Measurements from ENCODE around the gene BIRC5.
"Not testable (repeated sequence)": the region's sequence is repeated elsewhere in the genome, so short reads cannot be mapped to it uniquely, and the experiment has no call there.

BIRC5 gene

DNA sequence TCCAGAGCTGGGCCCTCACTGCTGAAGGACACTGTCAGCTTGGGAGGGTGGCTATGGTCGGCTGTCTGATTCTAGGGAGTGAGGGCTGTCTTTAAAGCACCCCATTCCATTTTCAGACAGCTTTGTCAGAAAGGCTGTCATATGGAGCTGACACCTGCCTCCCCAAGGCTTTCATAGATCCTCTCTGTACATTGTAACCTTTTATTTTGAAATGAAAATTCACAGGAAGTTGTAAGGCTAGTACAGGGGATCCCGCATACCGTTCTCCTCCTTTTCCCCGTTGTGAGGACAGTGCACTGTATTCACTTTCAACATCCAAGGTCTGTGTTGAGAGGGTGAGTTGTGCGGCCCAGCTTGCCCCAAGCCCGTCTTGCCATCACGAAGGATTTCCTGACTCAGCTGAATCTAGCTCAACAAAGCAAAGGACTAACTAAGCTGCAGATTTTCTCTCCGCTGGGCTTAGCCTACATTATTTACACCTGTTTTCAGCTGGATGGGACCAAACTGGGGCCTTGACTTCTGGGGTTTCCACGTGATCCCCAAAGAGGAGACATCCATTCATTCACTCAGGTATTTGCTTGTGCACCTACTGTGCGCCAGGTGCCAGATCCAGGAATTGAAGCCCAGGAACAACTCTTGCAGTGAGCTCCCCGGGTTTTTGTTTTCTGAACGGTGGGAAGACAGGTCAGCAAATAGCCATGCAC is 12.2 kb downstream of the BIRC5 start:
- DNase-seq, result no peak

GRCh38 chr17:78226759-78227454 is 12.9 kb downstream of the BIRC5 start:
- peak; percentile 61 for DNase-seq

GRCh38 chr17:78227455-78227916 is 13.4 kb downstream of the BIRC5 start:
- no peak for DNase-seq

DNA sequence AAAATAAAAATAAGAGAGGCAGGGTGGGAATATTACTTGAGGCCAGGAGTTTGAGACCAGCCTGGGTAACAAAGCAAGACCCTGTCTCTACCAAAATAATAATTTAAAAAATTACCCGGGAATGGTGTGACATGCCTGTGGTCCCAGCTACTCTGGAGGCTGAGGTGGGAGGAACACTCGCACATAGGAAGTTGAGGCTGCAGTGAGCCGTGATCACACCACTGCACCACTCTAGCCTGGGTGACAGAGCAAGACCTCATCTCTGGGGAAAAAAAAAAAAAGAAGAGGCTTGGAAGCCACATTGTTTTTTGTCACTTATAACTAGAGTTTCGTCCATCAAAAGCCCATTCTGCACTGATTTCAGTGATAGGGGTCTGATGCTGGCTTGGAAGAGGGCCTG is 14.1 kb downstream of the BIRC5 start:
- no peak for DNase-seq

DNA sequence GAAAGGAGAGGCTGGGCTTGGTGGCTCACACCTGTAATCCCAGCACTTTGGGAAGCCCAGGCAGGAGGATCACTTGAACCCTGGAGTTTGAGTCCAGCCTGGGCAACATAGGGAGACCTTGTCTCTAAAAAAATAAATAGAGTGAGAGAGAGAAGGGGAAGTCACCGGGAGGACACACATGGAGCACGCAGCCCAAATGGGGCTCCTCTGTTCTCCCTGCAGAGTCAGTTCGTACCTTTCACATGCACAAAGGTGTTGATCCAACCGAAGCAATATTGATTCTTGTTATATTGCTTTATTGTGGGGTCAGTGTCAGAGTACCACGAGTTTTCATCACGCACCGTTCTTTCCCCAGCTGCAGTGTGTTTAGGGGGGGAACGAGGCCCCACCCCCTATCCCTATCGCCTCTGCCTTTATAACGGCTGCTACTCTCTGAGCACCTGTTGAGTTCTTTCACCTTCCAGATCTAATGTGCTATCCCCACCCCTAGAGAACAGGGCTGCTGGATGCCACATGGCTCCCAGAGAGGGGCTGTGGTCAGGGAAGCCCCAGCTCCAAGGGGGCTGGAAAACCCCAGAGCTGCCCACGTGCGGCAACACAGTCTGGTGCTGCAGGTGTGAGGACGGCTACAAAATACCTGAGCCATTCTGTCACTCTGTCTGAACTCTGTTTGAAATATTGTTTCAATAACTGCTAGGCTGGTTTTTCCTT is 16.4 kb downstream of the BIRC5 start:
- no peak for DNase-seq

GRCh38 chr17:78230996-78231935 is 17.2 kb downstream of the BIRC5 start, which contains the start of gene TMEM235:
TMEM235 (plus strand) TSS chr17:78231631; CDS start chr17:78232024, 393 bp downstream.
- DNase-seq, result no peak

- no peak for DNase-seq
Measured at GRCh38 chr17:78231991-78232858, 18.2 kb downstream of the BIRC5 start.

- DNase-seq, result no peak
Measured at GRCh38 chr17:78232859-78233173, 18.8 kb downstream of the BIRC5 start.

- no peak for DNase-seq
Measured at GRCh38 chr17:78233678-78234077, 19.6 kb downstream of the BIRC5 start.

- no peak for DNase-seq
Measured at GRCh38 chr17:78234261-78234865, 20.3 kb downstream of the BIRC5 start.

DNA sequence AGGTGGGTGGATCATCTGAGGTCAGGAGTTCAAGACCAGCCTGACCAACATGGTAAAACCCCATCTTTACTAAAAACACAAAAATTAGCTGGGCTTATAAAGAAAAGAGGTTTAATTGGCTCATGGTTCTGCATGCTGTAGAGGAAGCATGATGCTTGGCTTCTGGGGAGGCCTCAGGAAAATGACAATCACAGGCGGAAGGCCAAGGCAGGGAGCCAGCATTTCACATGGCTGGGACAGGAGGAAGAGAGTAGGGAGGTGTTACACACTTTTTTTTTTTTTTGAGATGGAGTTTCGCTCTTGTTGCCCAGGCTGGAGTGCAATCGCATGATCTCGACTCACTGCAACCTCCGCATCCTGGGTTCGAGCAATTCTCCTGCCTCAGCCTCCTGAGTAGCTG is 21.0 kb downstream of the BIRC5 start:
- DNase-seq, result not testable (repeated sequence)

GRCh38 chr17:78235885-78236284 is 21.8 kb downstream of the BIRC5 start:
- no peak for DNase-seq

GRCh38 chr17:78236362-78237127 is 22.5 kb downstream of the BIRC5 start:
- DNase-seq, result no peak

DNA sequence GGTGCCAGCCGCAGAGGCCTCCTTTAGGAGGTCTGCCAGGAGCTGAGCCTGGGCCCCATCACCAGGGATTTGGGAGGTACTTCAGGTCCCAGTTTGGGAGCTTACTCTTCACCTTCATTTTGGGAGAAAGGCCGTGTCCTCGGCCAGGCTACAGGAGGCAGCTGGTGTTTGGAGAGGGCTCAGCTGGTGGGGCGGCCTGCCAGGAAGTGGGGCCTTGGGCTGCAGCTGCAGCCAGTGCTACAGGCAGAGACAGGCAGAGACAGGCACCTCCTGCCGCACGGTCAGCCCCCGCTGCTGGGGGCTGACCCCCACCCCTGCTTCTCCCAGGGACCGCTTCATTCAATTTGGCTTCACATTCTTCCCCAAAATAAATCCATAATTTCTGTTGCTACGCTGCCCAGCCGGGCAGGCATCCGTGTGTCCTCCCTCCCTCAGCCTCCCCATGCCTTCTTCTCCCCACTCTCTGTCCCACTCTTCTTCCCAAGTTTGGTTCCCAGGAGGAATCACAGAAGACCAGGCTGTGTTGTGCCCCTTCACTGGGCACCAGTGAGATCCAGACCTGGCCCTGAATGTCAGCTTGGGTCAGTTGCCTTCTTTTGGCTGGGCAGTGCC is 23.5 kb downstream of the BIRC5 start:
- no peak for DNase-seq

- no peak for DNase-seq
Measured at GRCh38 chr17:78238823-78239488, 24.9 kb downstream of the BIRC5 start.

DNA sequence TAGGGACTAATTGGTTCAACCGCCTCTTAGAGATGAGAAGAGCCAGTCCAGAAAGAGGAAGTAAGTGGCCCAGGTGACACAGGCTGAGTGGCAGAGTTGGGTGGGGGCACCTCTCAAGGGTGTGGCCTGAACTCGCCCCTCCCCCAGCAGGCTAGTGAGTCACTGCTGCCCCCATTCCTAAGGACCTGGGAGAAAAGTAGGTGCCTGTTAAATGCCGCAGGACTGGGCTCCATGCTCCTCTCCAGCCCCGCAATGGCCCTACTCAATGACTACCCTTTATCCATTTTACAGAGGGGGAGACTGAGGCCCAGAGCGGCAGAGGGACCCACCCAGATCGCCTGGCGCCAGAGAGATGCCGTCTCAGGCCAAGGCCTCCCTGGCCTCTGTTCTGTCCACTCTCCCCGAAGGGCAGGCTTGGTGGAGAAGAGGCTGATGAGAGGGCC is 25.5 kb downstream of the BIRC5 start:
- no peak for DNase-seq

GRCh38 chr17:78240012-78240655 is 26.1 kb downstream of the BIRC5 start:
- DNase-seq, result no peak

DNA sequence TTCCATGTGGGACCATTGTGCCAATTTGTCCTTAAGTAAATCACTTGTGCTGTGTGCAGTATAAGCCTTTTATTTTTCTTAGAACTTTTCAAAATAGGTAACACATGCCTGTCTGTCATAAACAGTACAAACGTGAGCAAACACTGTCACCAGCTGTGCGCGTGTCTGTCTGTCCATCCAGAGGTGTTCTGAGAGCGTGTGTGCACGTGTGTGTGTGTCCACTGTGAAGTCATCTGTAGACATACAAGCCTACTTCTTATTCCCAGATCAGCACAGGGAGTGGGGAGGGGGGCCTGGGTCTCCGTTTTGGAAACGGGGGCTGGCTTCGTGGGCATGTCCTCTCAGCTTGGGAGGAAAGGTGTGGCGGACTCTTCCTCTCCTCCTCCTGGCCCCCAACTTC is 26.8 kb downstream of the BIRC5 start:
- DNase-seq, result no peak

Data from NCI-H2029 (cell line).